ENCODE measurements around the gene ZIC3. TPM values are rescaled to one million over a fixed set of nuclear protein-coding genes. Genes with fewer than 3 reads are reported as not detected.
"Not testable (repeated sequence)": the region's sequence is repeated elsewhere in the genome, so short reads cannot be mapped to it uniquely, and the experiment has no call there.

ZIC3 gene
- total and polyA plus RNA-seq, 3 donors from 2014 or later, result 1.3 to 1.5 (median 1.5) TPM

DNA sequence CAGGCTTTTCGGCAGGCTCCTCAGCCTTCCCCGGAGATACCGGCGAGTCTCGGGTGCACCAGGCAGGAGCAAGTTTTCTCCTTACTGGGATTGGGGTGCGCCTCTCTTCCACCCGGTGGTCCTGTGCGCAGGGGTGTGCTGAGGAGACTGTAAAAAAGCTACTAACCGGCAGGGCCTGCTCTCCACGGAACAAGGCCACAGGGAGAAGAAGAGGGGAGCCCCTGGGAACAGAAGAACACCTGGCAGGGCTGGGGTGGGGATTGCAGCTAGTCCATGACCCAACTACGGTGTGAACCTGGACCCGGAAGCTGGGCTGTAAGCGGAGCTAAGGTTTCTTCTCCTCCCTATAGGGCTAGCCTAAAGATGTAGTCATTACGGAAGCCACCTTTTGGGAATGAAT lies 17.7 kb upstream of the ZIC3 start:
- H3K4me1 ChIP-seq, result no peaks in the 10 kb centered on the region
- TF ChIP-seq POLR2A (IDR thresholded peaks at IDR 0.05), result no peak
- TF ChIP-seq, protein P1, sequence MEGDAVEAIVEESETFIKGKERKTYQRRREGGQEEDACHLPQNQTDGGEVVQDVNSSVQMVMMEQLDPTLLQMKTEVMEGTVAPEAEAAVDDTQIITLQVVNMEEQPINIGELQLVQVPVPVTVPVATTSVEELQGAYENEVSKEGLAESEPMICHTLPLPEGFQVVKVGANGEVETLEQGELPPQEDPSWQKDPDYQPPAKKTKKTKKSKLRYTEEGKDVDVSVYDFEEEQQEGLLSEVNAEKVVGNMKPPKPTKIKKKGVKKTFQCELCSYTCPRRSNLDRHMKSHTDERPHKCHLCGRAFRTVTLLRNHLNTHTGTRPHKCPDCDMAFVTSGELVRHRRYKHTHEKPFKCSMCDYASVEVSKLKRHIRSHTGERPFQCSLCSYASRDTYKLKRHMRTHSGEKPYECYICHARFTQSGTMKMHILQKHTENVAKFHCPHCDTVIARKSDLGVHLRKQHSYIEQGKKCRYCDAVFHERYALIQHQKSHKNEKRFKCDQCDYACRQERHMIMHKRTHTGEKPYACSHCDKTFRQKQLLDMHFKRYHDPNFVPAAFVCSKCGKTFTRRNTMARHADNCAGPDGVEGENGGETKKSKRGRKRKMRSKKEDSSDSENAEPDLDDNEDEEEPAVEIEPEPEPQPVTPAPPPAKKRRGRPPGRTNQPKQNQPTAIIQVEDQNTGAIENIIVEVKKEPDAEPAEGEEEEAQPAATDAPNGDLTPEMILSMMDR (IDR thresholded peaks at IDR 0.05), result no peak
- no peak overlapping the region for H3K4me3 ChIP-seq
- WGBS, 2 donors, result 5 to 6% methylated on average over 2 to 13 of the region's 14 CpGs
- no peak for DNase-seq
- intact Hi-C loops (cut with DNase I; ENCODE audit: low total_unique reads), result no loop called here
- no peak overlapping the region for H3K27ac ChIP-seq
- H3K9me3 ChIP-seq, result no peaks in the 10 kb centered on the region
- H3K36me3 ChIP-seq (ENCODE audit: low read depth, missing control alignments), result no peaks in the 10 kb centered on the region
- H3K27me3 ChIP-seq, result no peaks in the 10 kb centered on the region

DNA sequence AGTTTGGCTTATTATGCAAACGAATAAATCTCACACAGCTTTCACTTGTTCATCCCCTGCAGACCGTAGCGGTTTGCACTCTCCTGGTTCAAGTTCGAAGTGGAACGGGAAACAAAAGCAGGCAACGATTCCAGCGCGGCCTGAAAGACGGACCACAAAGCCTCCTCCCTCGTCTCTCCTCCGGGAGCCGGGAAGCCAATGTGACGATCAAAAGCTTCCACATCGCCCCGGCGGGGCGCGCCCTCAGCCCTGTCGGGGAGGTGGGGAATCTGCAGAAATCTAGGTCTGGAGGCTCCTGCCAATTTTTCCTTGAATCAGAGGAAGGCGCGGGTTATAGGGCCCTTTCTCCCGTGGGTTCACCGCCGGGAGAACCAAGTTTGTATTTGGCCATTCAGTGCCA lies 16.9 kb upstream of the ZIC3 start:
- H3K36me3 ChIP-seq (ENCODE audit: low read depth, missing control alignments), result no peaks in the 10 kb centered on the region
- 2% methylated on average over 10 of the region's 24 CpGs; no CpG with 5 or more reads in 1 of the 2 donors for WGBS, 2 donors
- no peak for DNase-seq
- intact Hi-C loops (cut with DNase I; ENCODE audit: low total_unique reads), result no loop called here
- no peaks in the 10 kb centered on the region for H3K27me3 ChIP-seq
- H3K27ac ChIP-seq, result no peak overlapping the region
- no peak overlapping the region for H3K4me3 ChIP-seq
- no peaks in the 10 kb centered on the region for H3K4me1 ChIP-seq
- TF ChIP-seq, protein P1 (IDR thresholded peaks at IDR 0.05), result no peak
- H3K9me3 ChIP-seq, result no peaks in the 10 kb centered on the region

DNA sequence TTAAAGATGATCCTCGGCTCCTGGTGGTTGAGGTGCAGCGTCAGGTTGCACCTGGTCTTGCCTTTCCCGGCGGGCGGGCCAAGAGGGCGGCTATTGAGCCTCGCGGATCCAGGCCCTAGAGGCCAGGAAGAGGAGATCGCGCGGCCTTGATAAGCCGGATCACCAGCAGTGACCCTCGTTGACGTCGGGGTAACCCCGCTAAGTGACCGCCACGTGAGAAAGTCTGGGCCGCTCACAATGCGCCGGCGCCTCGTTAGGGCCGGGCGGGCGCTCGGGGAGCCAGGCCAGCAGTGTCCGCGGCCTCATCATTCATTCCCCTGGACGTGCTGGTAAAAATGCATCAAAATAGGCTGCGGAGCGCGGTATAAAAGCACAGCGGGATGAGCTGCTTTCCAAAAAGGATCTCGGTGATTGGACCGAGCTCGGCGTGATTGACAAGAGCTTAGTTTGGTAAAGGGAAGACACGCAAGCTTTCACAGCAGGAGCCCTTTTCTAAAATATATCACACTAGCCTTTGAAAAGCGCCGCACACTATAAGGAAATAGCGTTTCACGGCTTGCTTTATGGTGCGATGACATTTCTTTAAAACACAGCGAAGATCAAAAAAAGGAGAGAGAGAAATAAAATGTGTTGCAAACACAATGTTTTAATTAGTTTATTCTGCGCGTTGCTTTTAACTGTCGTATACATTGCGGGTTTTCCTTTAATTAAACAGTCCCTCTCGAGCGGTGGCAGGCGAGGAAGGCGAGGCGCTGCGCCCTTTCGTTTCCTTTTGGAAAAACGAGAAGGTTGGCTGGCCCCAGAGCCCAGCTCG lies 15.9 kb upstream of the ZIC3 start:
- DNase-seq, result no peak
- Histone ChIP-seq H3K27me3 (no peaks in the 10 kb centered on the region), H3K36me3 (ENCODE audit: low read depth, missing control alignments) (no peaks in the 10 kb centered on the region), H3K27ac (no peak overlapping the region), H3K4me3 (no peak overlapping the region), H3K4me1 (no peaks in the 10 kb centered on the region), H3K9me3 (no peaks in the 10 kb centered on the region)
- intact Hi-C loops (cut with DNase I; ENCODE audit: low total_unique reads), result no loop called here
- 2 to 3% methylated on average over 16 to 50 of the region's 58 CpGs for WGBS, 2 donors
- TF ChIP-seq, protein P1 (IDR thresholded peaks at IDR 0.05), result no peak
- TF ChIP-seq POLR2A (IDR thresholded peaks at IDR 0.05), result no peak

DNA sequence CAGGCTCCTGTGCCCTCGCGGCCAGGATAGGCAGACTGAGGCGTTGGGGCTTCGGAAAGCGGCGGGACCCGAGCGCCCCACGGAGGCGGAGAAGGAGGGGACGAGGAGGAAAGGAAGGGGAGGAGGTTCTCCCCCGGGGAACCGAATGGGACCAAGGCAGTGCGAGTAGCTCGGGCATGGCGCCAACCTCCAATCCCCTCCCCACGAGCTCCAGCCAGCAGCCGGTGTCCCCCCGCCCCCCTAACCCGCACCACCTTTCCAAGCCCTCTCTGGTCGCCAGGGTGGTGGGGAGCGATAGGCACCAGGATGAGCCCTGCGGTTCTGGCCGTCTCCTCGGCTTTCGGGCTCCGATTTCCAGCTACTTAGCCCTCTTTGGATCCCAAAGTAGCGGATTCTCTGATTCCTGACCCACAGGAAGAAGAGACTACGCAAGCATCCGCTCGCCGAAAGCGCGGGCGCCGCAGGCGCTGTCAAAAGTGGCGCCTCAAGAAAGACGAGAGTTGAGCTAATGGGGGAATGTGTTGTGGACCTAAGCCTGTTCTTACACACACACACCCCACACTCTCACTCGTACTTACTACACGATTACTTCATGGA lies 15.2 kb upstream of the ZIC3 start:
- intact Hi-C loops (cut with DNase I; ENCODE audit: low total_unique reads), result no loop called here
- WGBS, 2 donors, result 2 to 3% methylated on average over 10 to 33 of the region's 41 CpGs
- Histone ChIP-seq H3K4me1 (no peaks in the 10 kb centered on the region), H3K27ac (no peak overlapping the region), H3K27me3 (no peaks in the 10 kb centered on the region), H3K4me3 (no peak overlapping the region), H3K9me3 (no peaks in the 10 kb centered on the region), H3K36me3 (ENCODE audit: low read depth, missing control alignments) (no peaks in the 10 kb centered on the region)
- TF ChIP-seq, protein P1 (IDR thresholded peaks at IDR 0.05), result no peak
- TF ChIP-seq POLR2A (IDR thresholded peaks at IDR 0.05), result no peak
- no peak for DNase-seq

DNA sequence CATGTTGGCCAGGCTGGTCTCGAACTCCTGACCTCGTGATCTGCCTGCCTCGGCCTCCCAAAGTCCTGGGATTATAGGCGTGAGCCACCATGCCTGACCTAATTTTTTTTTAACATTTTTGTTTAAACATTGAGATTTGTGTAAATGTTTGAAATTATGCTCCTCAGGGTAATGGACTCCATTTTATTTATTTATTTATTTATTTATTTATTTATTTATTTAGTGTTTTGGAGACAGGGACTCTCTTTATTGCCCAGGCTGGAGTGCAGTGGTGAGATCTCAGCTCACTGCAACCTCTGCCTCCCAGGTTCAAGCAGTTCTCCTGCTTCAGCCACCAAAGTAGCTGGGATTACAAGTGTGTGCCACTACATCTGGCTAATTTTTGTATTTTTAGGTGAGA lies 13.8 kb upstream of the ZIC3 start:
- H3K4me1 ChIP-seq; H3K4me3 ChIP-seq; H3K9me3 ChIP-seq; H3K36me3 ChIP-seq (ENCODE audit: low read depth, missing control alignments); H3K27me3 ChIP-seq; DNase-seq; H3K27ac ChIP-seq; intact Hi-C loops (cut with DNase I; ENCODE audit: low total_unique reads): not testable (repeated sequence)
- 82 to 92% methylated on average over 4 of the region's 4 CpGs for WGBS, 2 donors
